K562 (cell line): ENCODE results near the gene AK2. TPM values are rescaled to one million over a fixed set of nuclear protein-coding genes. Genes with fewer than 3 reads are reported as not detected.

Experiments
- ATAC-seq: fragments of 200-7000 bp; cut with Tn5 transposase; 3 replicates; pipeline ENCODE4 v1.9.1; 2020; ENCODE audit warnings: moderate library complexity
- BruUV-seq: library from RNA; stranded (reverse); fragments of 400-500 nt; replicated peaks from 2 replicates; lab custom pipeline; 2021; lab: Mats Ljungman, UMichigan
- CTCF ChIA-PET: fragments of 300-600 bp; formaldehyde crosslinking; extraction: SDS; loops from one replicate; lab custom pipeline; 2021; ENCODE audit warnings: low intra/inter-chr PET ratio; lab: Yijun Ruan, JAX
- POLR2A ChIA-PET: fragments of 300-600, 350-650 bp; sonication (Branson Sonifier 250); formaldehyde crosslinking; extraction: SDS; loops from one replicate; lab custom pipeline; 2021; ENCODE audit warnings: antibody characterized with exemption, inconsistent platforms; lab: Yijun Ruan, JAX
- DNase-seq, 4 experiments: peaks; one replicate each; pipeline versions ENCODE4 v3.0.0 to v3.0.0-alpha.2; 2011 to 2018; ENCODE audit warnings: low spot score in 3 of 4, mixed read lengths in 3 of 4; ENCODE audit errors: extremely low read depth in 1 of 4
- FAIRE-seq: peaks from 2 replicates; lab custom pipeline; 2011; peaks lifted over from hg19 to GRCh38; lab: Jason Lieb, UNC
- H2AFZ ChIP-seq: 2 replicates; pipeline ENCODE4 v1.6.0; 2011; ENCODE audit warnings: low read depth, low read length, control low read depth, inconsistent platforms
- H3K27ac ChIP-seq: fragments of 200-600 bp; 3 replicates; pipeline ENCODE4 v1.8.0; 2011; ENCODE audit warnings: low read depth, mild to moderate bottlenecking, control low read depth, inconsistent platforms, low read length, moderate library complexity, mixed read lengths; ENCODE audit errors: extremely low read depth
- H3K27me3 ChIP-seq, 2 experiments: fragments of 300-600 bp in 1 of 2; 2 replicates in 1 of 2; 3 replicates in 1 of 2; pipeline versions ENCODE4 v1.6.0 to v1.8.0; 2011; ENCODE audit warnings: inconsistent platforms in 2 of 2, low read length in 2 of 2, mild to moderate bottlenecking in 1 of 2, mixed read lengths in 1 of 2, moderate library complexity in 1 of 2; ENCODE audit not compliant: control insufficient read depth in 2 of 2, insufficient read depth in 2 of 2
- H3K36me3 ChIP-seq: fragments of 300-600 bp; 3 replicates; pipeline ENCODE4 v1.8.0; 2011; ENCODE audit warnings: mild to moderate bottlenecking, low read length, inconsistent platforms; ENCODE audit not compliant: control insufficient read depth, insufficient read depth
- H3K4me1 ChIP-seq, 2 experiments: fragments of 200-600 bp in 1 of 2; replicated peaks in 1 of 2; 2 replicates in 1 of 2; 3 replicates in 1 of 2; pipeline versions ENCODE4 v1.5.1 to v1.8.0; 2011; ENCODE audit warnings: inconsistent platforms in 2 of 2, low read length in 2 of 2, mild to moderate bottlenecking in 1 of 2, mixed read lengths in 1 of 2, moderate library complexity in 1 of 2; ENCODE audit not compliant: control insufficient read depth in 2 of 2, insufficient read depth in 2 of 2
- H3K4me2 ChIP-seq: 2 replicates; pipeline ENCODE4 v1.6.1; 2011; ENCODE audit warnings: low read length, control low read depth, inconsistent platforms, mixed read lengths; ENCODE audit not compliant: insufficient read depth
- H3K4me3 ChIP-seq: fragments of 200-600 bp; sonication (generic), shearing (Covaris generic); 2 replicates; pipeline ENCODE4 v1.5.1; 2016; ENCODE audit warnings: control low read depth, inconsistent platforms
- H3K79me2 ChIP-seq: fragments of 200-600 bp; 3 replicates; pipeline ENCODE4 v1.8.0; 2011; ENCODE audit warnings: low read length, inconsistent platforms; ENCODE audit not compliant: control insufficient read depth, insufficient read depth
- H3K9ac ChIP-seq, 2 experiments: 2 replicates each; pipeline versions ENCODE4 v1.6.0 to v1.6.1; 2011; ENCODE audit warnings: low read depth in 2 of 2, low read length in 2 of 2, control low read depth in 1 of 2, inconsistent platforms in 1 of 2, mild to moderate bottlenecking in 1 of 2, mixed read lengths in 1 of 2; ENCODE audit not compliant: insufficient read depth in 1 of 2
- H3K9me1 ChIP-seq: one replicate; pipeline ENCODE4 v1.6.0; 2011; ENCODE audit warnings: inconsistent platforms, mild to moderate bottlenecking, low read length, moderate library complexity; ENCODE audit not compliant: control insufficient read depth, insufficient read depth
- H3K9me3 ChIP-seq: replicated peaks from 2 replicates; pipeline ENCODE4 v1.5.1; 2011; ENCODE audit warnings: low read depth, low read length, inconsistent platforms; ENCODE audit not compliant: control insufficient read depth, insufficient read depth
- H4K20me1 ChIP-seq: replicated peaks from 2 replicates; pipeline ENCODE4 v1.6.1; 2011; ENCODE audit warnings: low read length, inconsistent platforms, mixed read lengths; ENCODE audit not compliant: control insufficient read depth, insufficient read depth
- HLTF ChIP-seq: fragments of 450-650 bp; IDR thresholded peaks from 2 replicates; pipeline ENCODE4 v1.6.1; 2016
- MXD1 ChIP-seq: fragments of 250-450 bp; sonication (Bioruptor Pico); IDR thresholded peaks from 2 replicates; pipeline ENCODE4 v1.8.0; 2021; ENCODE audit warnings: borderline replicate concordance, mild to moderate bottlenecking, moderate library complexity; ENCODE audit not compliant: poor library complexity, severe bottlenecking
- NCOR1 ChIP-seq: fragments of 450-650 bp; IDR thresholded peaks from 2 replicates; pipeline ENCODE4 v1.6.1; 2016; ENCODE audit warnings: mild to moderate bottlenecking, moderate library complexity
- POLR2AphosphoS5 ChIP-seq: IDR thresholded peaks from 2 replicates; pipeline ENCODE4 v1.6.1; 2011; ENCODE audit warnings: mild to moderate bottlenecking, low read depth, low read length, moderate library complexity; ENCODE audit not compliant: control insufficient read depth, insufficient read depth
- POLR3G ChIP-seq: IDR thresholded peaks from 2 replicates; pipeline ENCODE4 v1.6.1; 2011; ENCODE audit not compliant: insufficient read length, insufficient replicate concordance; ENCODE audit errors: extremely low read depth
- THRAP3 ChIP-seq: fragments of 450-650 bp; IDR thresholded peaks from 2 replicates; pipeline ENCODE4 v1.6.1; 2016; ENCODE audit warnings: mild to moderate bottlenecking, inconsistent platforms, borderline replicate concordance
- ZNF274 ChIP-seq: IDR thresholded peaks from 2 replicates; pipeline ENCODE4 v1.6.1; 2011; ENCODE audit warnings: low read depth, mild to moderate bottlenecking, low read length, moderate library complexity, borderline replicate concordance
- ZNF586 ChIP-seq: fragments of 450-650 bp; formaldehyde crosslinking; conservative IDR thresholded peaks from 2 replicates; pipeline ENCODE4 v1.4.0; 2020; ENCODE audit warnings: mild to moderate bottlenecking, moderate library complexity
- ZNF780A ChIP-seq: fragments of 250-450 bp; sonication (Bioruptor Pico); IDR thresholded peaks from 2 replicates; pipeline ENCODE4 v1.5.0; 2021; ENCODE audit warnings: mild to moderate bottlenecking
- WGBS: fragments of 100-300 bp; shearing (Covaris generic); methylation state at CpG from one replicate; pipeline ENCODE4 v1.1.6; 2016; ENCODE audit warnings: low coverage, mixed read lengths; ENCODE audit not compliant: insufficient coverage; ENCODE audit errors: missing lambda C conversion rate; 5-methylcytosine and 5-hydroxymethylcytosine counted together
- in situ Hi-C: fragments of 300-500 bp; cut with MboI; formaldehyde crosslinking; loops from 4 replicates; pipeline ENCODE4 v1.15.0; 2018; ENCODE audit warnings: inconsistent platforms, mixed read lengths
- intact Hi-C: fragments of 100-400 bp; cut with micrococcal nuclease; formaldehyde crosslinking; loops from 2 replicates; pipeline ENCODE4 v1.14.2; 2022
- polyA plus RNA-seq, 8 experiments: library from polyadenylated mRNA; depleted of rRNA in 4 of 8; stranded (reverse) in 5 of 8; unstranded in 3 of 8; fragments of >200 nt; fragmentation: Nextera tagmentation in 2 of 8; fragmentation: Illumina TruSeq in 1 of 8; extraction: Ambion mirVana in 2 of 8; extraction: Trizol in 1 of 8; gene quantifications; 2 replicates each; pipeline versions ENCODE4 v1.2.1 to v1.2.3, GENCODE V29; 2011 to 2014; ENCODE audit warnings: inconsistent platforms in 1 of 8, missing spikeins in 1 of 8
- total RNA-seq, 7 experiments: library from RNA; depleted of rRNA in 6 of 7; stranded (reverse); fragments of >200 nt in 6 of 7; fragmentation: Illumina TruSeq in 2 of 7; extraction: Trizol in 2 of 7; gene quantifications; 2 replicates each; pipeline versions ENCODE4 v1.2.1 to v1.2.3, GENCODE V29; 2011 to 2021; ENCODE audit warnings: low replicate concordance in 1 of 7
- TF ChIP-seq, protein P1 (sequence below), 2 experiments: IDR thresholded peaks; 2 replicates each; pipeline ENCODE4 v1.6.1; 2011; ENCODE audit warnings: borderline replicate concordance in 1 of 2, control low read depth in 1 of 2, low read depth in 1 of 2, low read length in 1 of 2, mild to moderate bottlenecking in 1 of 2, mixed read lengths in 1 of 2, moderate library complexity in 1 of 2; ENCODE audit not compliant: insufficient read depth in 1 of 2, insufficient read length in 1 of 2, poor library complexity in 1 of 2, severe bottlenecking in 1 of 2; ENCODE audit errors: extremely low read depth in 1 of 2
- TF ChIP-seq, protein P2 (sequence below): fragments of 450-650 bp; IDR thresholded peaks from 2 replicates; pipeline ENCODE4 v1.6.1; 2018; ENCODE audit warnings: mild to moderate bottlenecking, low read depth; ENCODE audit not compliant: partially characterized antibody

Gene AK2
- total and polyA plus RNA-seq, 9 of the 15 experiments (the other 6 are each of a cell fraction or from before 2014, with no cell fraction given) = 105 to 1,050 (median 509) TPM

DNA sequence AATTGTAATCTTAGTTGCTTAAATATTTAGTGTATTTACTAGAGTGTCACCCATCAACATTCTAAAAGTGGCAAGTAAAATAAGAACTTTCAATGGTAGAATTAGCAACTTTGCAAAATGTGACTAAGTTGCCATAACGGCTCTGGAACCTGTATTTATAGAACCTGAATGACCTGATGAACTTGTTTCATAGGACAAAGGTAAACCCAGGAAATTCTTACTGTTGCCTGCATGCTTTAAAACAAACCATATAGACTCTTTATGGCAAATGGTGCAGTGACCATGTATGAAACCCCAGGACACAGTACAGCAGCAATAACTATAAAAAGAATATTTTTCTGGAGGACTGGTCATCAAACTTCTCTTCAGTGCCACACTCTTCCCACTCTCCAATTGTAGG is 22.9 kb downstream of the AK2 start:
- FAIRE-seq = no peak
- peaks cover 7% of the 10 kb centered on the region; the same call in 1 of the 3 replicates for H3K79me2 ChIP-seq
- H3K27me3 ChIP-seq = no peaks in the 10 kb centered on the region
- ChIA-PET POLR2A (interaction anchor here (1.4 to 4.4 kb wide), 2 partner anchors 12 to 17 kb away, joined by 3 to 28 read pairs; no protein-coding TSS in a partner anchor), CTCF (no interaction called here)
- no peak overlapping the region for H3K4me3 ChIP-seq
- no peak overlapping the region for H2AFZ ChIP-seq
- BruUV-seq = no TSS peak
- no peak overlapping the region for H3K4me2 ChIP-seq
- H3K9ac ChIP-seq = no peak overlapping the region
- H4K20me1 ChIP-seq = peaks cover 22% of the 10 kb centered on the region
- no peak for TF ChIP-seq ZNF274
- TF ChIP-seq POLR3G = no peak
- no peak for TF ChIP-seq POLR2AphosphoS5
- H3K9me3 ChIP-seq = no peaks in the 10 kb centered on the region
- H3K4me1 ChIP-seq = peaks cover 4 to 29% of the 10 kb centered on the region in 2 experiments
- in situ Hi-C loops = no loop called here
- intact Hi-C loops = no loop called here
- H3K36me3 ChIP-seq = peaks cover 85% of the 10 kb centered on the region
- no peak for DNase-seq
- H3K9me1 ChIP-seq = no peaks in the 10 kb centered on the region
- no peak for ATAC-seq
- H3K27ac ChIP-seq = no peak overlapping the region
- WGBS = 91% methylated on average over 1 of the region's 1 CpG

- POLR2A ChIA-PET = interaction anchor here (1.1 to 4.4 kb wide), 2 partner anchors 11 to 14 kb away, joined by 3 to 28 read pairs; no protein-coding TSS in a partner anchor
- no peaks in the 10 kb centered on the region for H3K9me3 ChIP-seq
- ATAC-seq (no peak), FAIRE-seq (no peak), DNase-seq (no peak)
- WGBS = 88% methylated on average over 3 of the region's 3 CpGs
- H3K4me2 ChIP-seq = no peak overlapping the region
- H3K36me3 ChIP-seq = peaks cover 85% of the 10 kb centered on the region
- H3K4me1 ChIP-seq = peaks cover 7 to 43% of the 10 kb centered on the region in 2 experiments
- H2AFZ ChIP-seq = no peak overlapping the region
- H3K27ac ChIP-seq = no peak overlapping the region
- H4K20me1 ChIP-seq = peaks cover 38% of the 10 kb centered on the region
- no peaks in the 10 kb centered on the region for H3K27me3 ChIP-seq
- CTCF ChIA-PET = no interaction called here
- no peaks in the 10 kb centered on the region for H3K9me1 ChIP-seq
- no peak overlapping the region for H3K4me3 ChIP-seq
- in situ Hi-C loops = no loop called here
- peaks cover 2% of the 10 kb centered on the region; the same call in 1 of the 3 replicates for H3K79me2 ChIP-seq
- no peak overlapping the region for H3K9ac ChIP-seq
- intact Hi-C loops = no loop called here
- BruUV-seq = no TSS peak
- TF ChIP-seq NCOR1 = no peak
- TF ChIP-seq, protein P1, sequence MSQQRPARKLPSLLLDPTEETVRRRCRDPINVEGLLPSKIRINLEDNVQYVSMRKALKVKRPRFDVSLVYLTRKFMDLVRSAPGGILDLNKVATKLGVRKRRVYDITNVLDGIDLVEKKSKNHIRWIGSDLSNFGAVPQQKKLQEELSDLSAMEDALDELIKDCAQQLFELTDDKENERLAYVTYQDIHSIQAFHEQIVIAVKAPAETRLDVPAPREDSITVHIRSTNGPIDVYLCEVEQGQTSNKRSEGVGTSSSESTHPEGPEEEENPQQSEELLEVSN (IDR thresholded peaks at IDR 0.05; ENCODE audit: borderline replicate concordance in 1 of 2, extremely low read depth in 1 of 2, insufficient read depth in 1 of 2, insufficient read length in 1 of 2, low read depth in 1 of 2, low read length in 1 of 2, poor library complexity in 1 of 2, severe bottlenecking in 1 of 2) = no peak
- TF ChIP-seq MXD1 (CRISPR knock-in tag) = no peak
- no peak for TF ChIP-seq THRAP3
- TF ChIP-seq ZNF780A (CRISPR knock-in tag) = no peak
- no peak for TF ChIP-seq ZNF586
- TF ChIP-seq, protein P2, sequence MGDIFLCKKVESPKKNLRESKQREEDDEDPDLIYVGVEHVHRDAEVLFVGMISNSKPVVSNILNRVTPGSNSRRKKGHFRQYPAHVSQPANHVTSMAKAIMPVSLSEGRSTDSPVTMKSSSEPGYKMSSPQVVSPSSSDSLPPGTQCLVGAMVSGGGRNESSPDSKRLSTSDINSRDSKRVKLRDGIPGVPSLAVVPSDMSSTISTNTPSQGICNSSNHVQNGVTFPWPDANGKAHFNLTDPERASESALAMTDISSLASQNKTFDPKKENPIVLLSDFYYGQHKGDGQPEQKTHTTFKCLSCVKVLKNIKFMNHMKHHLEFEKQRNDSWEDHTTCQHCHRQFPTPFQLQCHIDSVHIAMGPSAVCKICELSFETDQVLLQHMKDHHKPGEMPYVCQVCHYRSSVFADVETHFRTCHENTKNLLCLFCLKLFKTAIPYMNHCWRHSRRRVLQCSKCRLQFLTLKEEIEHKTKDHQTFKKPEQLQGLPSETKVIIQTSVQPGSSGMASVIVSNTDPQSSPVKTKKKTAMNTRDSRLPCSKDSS = no peak
- no peak for TF ChIP-seq HLTF
These were observed 24.5 kb downstream of the AK2 start for GRCh38 chr1:33012165-33012564.
